H9 (cell line): ENCODE data around the gene CTNNA3. TPM values are rescaled to one million over a fixed set of nuclear protein-coding genes. Genes with fewer than 3 reads are reported as not detected.

Source experiments
- DNase-seq: peaks from one replicate; pipeline ENCODE4 v3.0.0-alpha.2; 2017
- H2AFZ ChIP-seq: one replicate; pipeline ENCODE4 v1.6.1; 2013; ENCODE audit warnings: mild to moderate bottlenecking, low read length, control low read depth, moderate library complexity
- H2AK5ac ChIP-seq: 2 replicates; pipeline ENCODE4 v1.6.1; 2013; ENCODE audit warnings: low read length, control low read depth, mixed read lengths; ENCODE audit not compliant: insufficient read length
- H2BK120ac ChIP-seq: one replicate; pipeline ENCODE4 v1.6.1; 2013; ENCODE audit warnings: low read depth, mild to moderate bottlenecking, low read length, control low read depth, inconsistent platforms; ENCODE audit not compliant: poor library complexity, severe bottlenecking
- H2BK12ac ChIP-seq: 2 replicates; pipeline ENCODE4 v1.6.1; 2013; ENCODE audit warnings: low read length, control low read depth, mixed read lengths, low read depth; ENCODE audit not compliant: insufficient read length
- H2BK15ac ChIP-seq: 2 replicates; pipeline ENCODE4 v1.6.1; 2013; ENCODE audit warnings: low read depth, low read length, control low read depth
- H2BK20ac ChIP-seq: one replicate; pipeline ENCODE4 v1.6.1; 2013; ENCODE audit warnings: low read depth, mild to moderate bottlenecking, low read length, control low read depth, inconsistent platforms; ENCODE audit not compliant: poor library complexity, severe bottlenecking
- H2BK5ac ChIP-seq: 2 replicates; pipeline ENCODE4 v1.6.1; 2013; ENCODE audit warnings: low read length, control low read depth, mixed read lengths; ENCODE audit not compliant: insufficient read length
- H3K14ac ChIP-seq: 2 replicates; pipeline ENCODE4 v1.6.1; 2013; ENCODE audit warnings: low read length, control low read depth; ENCODE audit not compliant: insufficient read depth
- H3K18ac ChIP-seq: 2 replicates; pipeline ENCODE4 v1.6.1; 2013; ENCODE audit warnings: low read depth, mild to moderate bottlenecking, mixed read lengths, low read length, control low read depth; ENCODE audit not compliant: insufficient read length
- H3K23ac ChIP-seq: 2 replicates; pipeline ENCODE4 v1.6.1; 2013; ENCODE audit warnings: low read length, control low read depth, mixed read lengths, low read depth; ENCODE audit not compliant: insufficient read length
- H3K23me2 ChIP-seq: 2 replicates; pipeline ENCODE4 v1.6.1; 2013; ENCODE audit warnings: low read depth, mild to moderate bottlenecking, mixed read lengths, low read length, control low read depth; ENCODE audit not compliant: insufficient read length, poor library complexity, severe bottlenecking
- H3K27ac ChIP-seq: 2 replicates; pipeline ENCODE4 v1.5.1; 2013; ENCODE audit warnings: low read length, control low read depth, mixed read lengths, low read depth; ENCODE audit not compliant: insufficient read length
- H3K27me3 ChIP-seq: 2 replicates; pipeline ENCODE4 v1.6.1; 2013; ENCODE audit warnings: low read length, control low read depth, inconsistent platforms; ENCODE audit not compliant: insufficient read depth
- H3K4ac ChIP-seq: 2 replicates; pipeline ENCODE4 v1.6.1; 2013; ENCODE audit warnings: low read depth, mild to moderate bottlenecking, control low read depth, inconsistent platforms, low read length, moderate library complexity
- H3K4me1 ChIP-seq: 2 replicates; pipeline ENCODE4 v1.6.1; 2013; ENCODE audit warnings: low read length, control low read depth, inconsistent platforms; ENCODE audit not compliant: insufficient read depth
- H3K4me2 ChIP-seq: 2 replicates; pipeline ENCODE4 v1.6.1; 2013; ENCODE audit warnings: low read length, control low read depth, mixed read lengths; ENCODE audit not compliant: insufficient read length, insufficient read depth
- H3K56ac ChIP-seq: 2 replicates; pipeline ENCODE4 v1.6.1; 2013; ENCODE audit warnings: low read depth, mild to moderate bottlenecking, mixed read lengths, low read length, control low read depth; ENCODE audit not compliant: insufficient read length
- H3K79me1 ChIP-seq: 2 replicates; pipeline ENCODE4 v1.6.1; 2013; ENCODE audit warnings: low read depth, mild to moderate bottlenecking, moderate library complexity, low read length, control low read depth, inconsistent platforms; ENCODE audit not compliant: insufficient read depth, poor library complexity, severe bottlenecking
- H3K79me2 ChIP-seq: 2 replicates; pipeline ENCODE4 v1.6.1; 2013; ENCODE audit warnings: low read length, control low read depth, inconsistent platforms; ENCODE audit not compliant: insufficient read depth
- H3K9ac ChIP-seq: 2 replicates; pipeline ENCODE4 v1.6.1; 2013; ENCODE audit warnings: low read length, control low read depth, mixed read lengths; ENCODE audit not compliant: insufficient read length; ENCODE audit errors: extremely low read depth
- H3K9me3 ChIP-seq: one replicate; pipeline ENCODE4 v1.6.1; 2013; ENCODE audit warnings: low read depth, low read length, inconsistent platforms; ENCODE audit not compliant: control insufficient read depth
- H3T11ph ChIP-seq: one replicate; pipeline ENCODE4 v1.6.1; 2013; ENCODE audit warnings: mild to moderate bottlenecking, low read length, control low read depth, inconsistent platforms
- H4K20me1 ChIP-seq: one replicate; pipeline ENCODE4 v1.6.1; 2013; ENCODE audit not compliant: control insufficient read depth, insufficient read length, insufficient read depth
- H4K5ac ChIP-seq: 2 replicates; pipeline ENCODE4 v1.6.1; 2013; ENCODE audit warnings: low read depth, mild to moderate bottlenecking, mixed read lengths, low read length, control low read depth; ENCODE audit not compliant: insufficient read length
- H4K8ac ChIP-seq: replicated peaks from 2 replicates; pipeline ENCODE4 v1.6.1; 2013; ENCODE audit warnings: low read length, control low read depth, mixed read lengths, low read depth; ENCODE audit not compliant: insufficient read length
- H4K91ac ChIP-seq: 2 replicates; pipeline ENCODE4 v1.6.1; 2013; ENCODE audit warnings: low read depth, mild to moderate bottlenecking, moderate library complexity, mixed read lengths, low read length, control low read depth; ENCODE audit not compliant: insufficient read length
- H3K27ac Mint-ChIP-seq, 3 experiments: 2 replicates in 2 of 3; 3 replicates in 1 of 3; pipeline ENCODE4 v1.8.0; 2020 to 2021; ENCODE audit warnings: mixed read lengths in 3 of 3, mild to moderate bottlenecking in 1 of 3, moderate library complexity in 1 of 3
- H3K27me3 Mint-ChIP-seq: 2 replicates; pipeline ENCODE4 v1.8.0; 2021; ENCODE audit warnings: low read depth, mild to moderate bottlenecking, moderate library complexity, mixed read lengths
- H3K36me3 Mint-ChIP-seq, 3 experiments: 2 replicates in 2 of 3; 3 replicates in 1 of 3; pipeline ENCODE4 v1.8.0; 2020 to 2021; ENCODE audit warnings: low read depth in 3 of 3, mixed read lengths in 3 of 3; ENCODE audit not compliant: insufficient read depth in 1 of 3
- H3K4me1 Mint-ChIP-seq, 2 experiments: 2 replicates each; pipeline ENCODE4 v1.8.0; 2020; ENCODE audit warnings: mixed read lengths in 2 of 2
- H3K4me3 Mint-ChIP-seq, 2 experiments: 2 replicates in 1 of 2; 3 replicates in 1 of 2; pipeline ENCODE4 v1.8.0; 2020 to 2021; ENCODE audit warnings: mild to moderate bottlenecking in 2 of 2, mixed read lengths in 2 of 2, moderate library complexity in 1 of 2
- H3K9me3 Mint-ChIP-seq, 2 experiments: 2 replicates in 1 of 2; 3 replicates in 1 of 2; pipeline ENCODE4 v1.8.0; 2020; ENCODE audit warnings: mild to moderate bottlenecking in 2 of 2, mixed read lengths in 2 of 2, moderate library complexity in 1 of 2
- CTCF ChIP-seq: fragments of 200-600 bp; sonication (generic); conservative IDR thresholded peaks from 3 replicates; pipeline ENCODE4 v1.8.0; 2021; ENCODE audit warnings: antibody characterized with exemption, mild to moderate bottlenecking
- total RNA-seq: library from RNA; stranded (reverse); gene quantifications from 2 replicates; pipeline ENCODE4 v1.2.1, GENCODE V29; 2021

CTNNA3 gene
- total RNA-seq, 1 experiment from 2014 or later = 3.3 TPM

- Histone ChIP-seq H3K14ac (no peak overlapping the region), H3K9me3 (no peaks in the 10 kb centered on the region), H3K23me2 (no peaks in the 10 kb centered on the region), H3T11ph (no peak overlapping the region), H3K4me2 (no peak overlapping the region), H3K56ac (no peak overlapping the region), H3K9ac (no peak overlapping the region), H3K79me2 (no peaks in the 10 kb centered on the region), H2BK5ac (no peak overlapping the region), H4K5ac (no peak overlapping the region), H2BK15ac (no peak overlapping the region), H3K79me1 (no peaks in the 10 kb centered on the region), H3K4me1 (no peaks in the 10 kb centered on the region), H3K27ac (no peak overlapping the region), H2BK120ac (no peak overlapping the region), H3K4ac (no peak overlapping the region), H3K23ac (no peak overlapping the region), H3K27me3 (no peaks in the 10 kb centered on the region), H2AK5ac (no peak overlapping the region), H4K8ac (no peak overlapping the region), H2BK12ac (no peak overlapping the region), H2BK20ac (no peak overlapping the region), H4K20me1 (no peaks in the 10 kb centered on the region), H3K18ac (no peak overlapping the region), H2AFZ (no peak overlapping the region), H4K91ac (no peak overlapping the region)
- Mint-ChIP-seq H3K9me3 (no peaks in the 10 kb centered on the region), H3K4me1 (no peaks in the 10 kb centered on the region), H3K36me3 (no peaks in the 10 kb centered on the region), H3K4me3 (no peak overlapping the region), H3K27me3 (no peaks in the 10 kb centered on the region), H3K27ac (no peak overlapping the region)
- DNase-seq = no peak
- TF ChIP-seq CTCF = no peak; the same call in 2 of the 3 replicates
These were observed 1388.2 kb downstream of the CTNNA3 start for GRCh38 chr10:66307826-66308225.
